Stimulated activated CD4-positive, alpha-beta T cell treated with anti-CD3 and anti-CD28 coated beads, Interleukin-1b, Interleukin-23, amount 100 ng/mL, for 24 hours (primary cell): Measurements from ENCODE around the gene DRGX.

Source experiments
- DNase-seq, 4 experiments: peaks; one replicate each; pipeline ENCODE4 v3.0.0-alpha.2; 2020; ENCODE audit warnings: low read depth in 4 of 4, low spot score in 1 of 4

DRGX gene

GRCh38 chr10:49348593-49348992 is 47.3 kb downstream of the DRGX start:
- DNase-seq: no peak

DNA sequence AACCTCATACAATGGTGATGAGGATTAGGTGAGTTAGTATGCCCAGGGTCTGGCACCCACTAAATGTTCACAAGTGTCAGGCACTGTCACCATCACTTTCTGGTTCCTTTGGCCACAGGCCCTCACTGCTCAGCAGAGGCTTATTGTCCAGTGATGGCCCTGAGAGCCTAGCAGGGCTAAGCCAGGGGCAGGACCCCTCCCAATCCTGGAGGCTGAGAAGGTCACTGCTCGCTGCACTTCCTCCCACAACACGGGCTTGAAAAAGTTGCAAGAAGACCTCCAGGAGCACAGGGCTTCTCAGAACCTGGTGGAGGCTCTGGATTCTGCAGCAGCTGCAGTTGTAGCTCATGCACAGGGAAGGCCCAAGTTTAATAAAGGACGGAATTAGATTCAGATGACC is 48.1 kb downstream of the DRGX start:
- DNase-seq: no peak

DNA sequence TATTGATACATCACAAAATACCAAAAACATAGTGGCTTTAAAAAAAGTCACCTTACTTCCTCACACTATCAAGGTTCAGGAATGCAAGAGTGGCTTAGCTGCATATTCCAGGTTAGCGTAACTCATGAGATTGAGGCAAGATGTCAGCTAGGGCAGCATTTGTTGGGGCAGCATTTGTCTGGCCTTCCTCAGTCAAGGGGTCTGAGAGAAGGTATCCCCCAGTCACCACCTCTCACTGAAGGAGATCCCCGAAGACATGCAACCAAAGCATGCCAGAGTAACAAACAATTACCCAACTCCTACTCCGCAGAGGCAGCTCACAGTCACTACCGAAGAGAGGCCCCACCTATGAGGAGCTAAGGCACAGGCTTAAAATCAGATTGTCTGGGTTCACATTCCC is 48.5 kb downstream of the DRGX start:
- DNase-seq: no peak

- no peak for DNase-seq
Observed at GRCh38 chr10:49344840-49345239, 51.0 kb downstream of the DRGX start.

DNA sequence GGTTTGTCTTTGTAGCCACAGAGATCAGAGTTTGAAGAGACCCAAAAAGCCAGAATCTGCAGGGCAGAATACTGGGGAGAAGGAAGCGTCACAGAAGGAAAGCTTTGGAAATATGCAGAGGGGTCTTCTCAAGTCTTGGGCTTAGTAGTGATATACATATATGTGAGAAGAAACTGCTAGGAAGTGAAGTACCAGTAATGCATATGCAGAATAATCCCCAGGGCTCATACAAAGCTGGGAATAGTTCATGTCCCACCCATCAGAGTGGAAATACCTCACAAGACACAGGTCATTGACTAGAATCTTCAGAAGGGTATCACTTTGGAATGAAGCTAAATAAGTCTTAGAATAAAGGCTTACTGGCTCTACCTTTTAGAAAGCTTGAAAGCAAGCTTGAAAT is 57.3 kb downstream of the DRGX start:
- no peak for DNase-seq

GRCh38 chr10:49335364-49335972 is 60.4 kb downstream of the DRGX start:
- DNase-seq: no peak

DNA sequence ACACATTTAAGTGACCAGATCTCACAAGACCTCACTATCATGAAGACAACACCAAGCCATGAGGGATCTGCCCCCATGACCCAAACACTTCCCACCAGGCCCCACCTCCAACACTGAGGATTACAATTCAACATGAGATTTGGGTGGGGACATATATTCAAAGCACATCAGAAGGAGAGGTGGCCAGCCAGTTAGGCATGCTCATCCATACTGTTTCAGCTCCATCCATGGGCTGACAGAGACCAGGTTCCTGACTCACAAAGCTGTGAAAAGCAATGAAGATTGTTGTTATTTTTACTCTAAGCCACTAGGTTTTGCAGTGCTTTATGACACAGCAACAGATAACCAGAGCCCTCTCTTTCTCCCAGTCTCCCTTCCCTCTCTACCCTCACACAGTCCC is 60.9 kb downstream of the DRGX start:
- DNase-seq: no peak

DNA sequence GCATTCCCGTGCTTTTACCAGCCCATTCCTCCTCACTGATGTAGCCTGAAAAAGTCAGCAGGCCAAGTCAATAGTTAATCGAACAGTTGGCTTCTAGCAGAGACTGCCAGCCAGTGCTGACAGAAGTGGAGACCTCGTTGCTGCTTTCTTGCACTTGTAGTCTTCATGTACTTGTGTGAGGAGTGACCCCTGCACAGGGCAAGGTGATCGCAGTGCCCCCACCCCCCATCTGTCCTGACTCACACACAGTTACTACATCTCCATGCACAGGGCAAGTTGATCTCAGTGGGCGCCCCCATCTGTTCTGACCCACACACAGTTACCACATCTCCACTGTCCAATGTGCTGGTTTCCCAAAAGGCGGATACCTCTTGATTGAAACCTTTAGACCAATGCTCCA is 62.7 kb downstream of the DRGX start:
- no peak for DNase-seq

DNA sequence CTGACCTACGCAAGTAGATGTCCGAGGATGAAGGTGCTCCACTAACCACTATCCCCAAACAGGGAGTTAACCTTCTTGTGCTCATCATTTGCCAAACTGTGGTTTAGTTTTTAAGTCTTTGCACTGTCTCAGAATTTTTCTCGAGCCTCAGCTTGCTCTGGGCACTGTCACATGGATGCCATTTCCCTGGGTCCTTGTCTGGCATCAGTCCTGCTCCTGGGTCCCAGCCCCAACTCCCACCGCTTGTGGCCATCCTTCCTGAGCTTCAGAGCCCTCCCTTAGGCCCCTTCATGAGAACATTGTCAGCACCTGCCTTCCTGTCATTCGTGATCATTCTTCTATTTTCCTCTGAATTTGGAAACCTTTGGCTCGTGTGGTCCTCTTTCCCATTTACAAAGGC is 63.1 kb downstream of the DRGX start:
- DNase-seq: no peak

GRCh38 chr10:49332333-49332732 is 63.6 kb downstream of the DRGX start:
- DNase-seq: no peak

- DNase-seq: no peak
Observed at GRCh38 chr10:49331431-49331830, 64.5 kb downstream of the DRGX start.

GRCh38 chr10:49330127-49330665 is 65.7 kb downstream of the DRGX start:
- no peak for DNase-seq

DNA sequence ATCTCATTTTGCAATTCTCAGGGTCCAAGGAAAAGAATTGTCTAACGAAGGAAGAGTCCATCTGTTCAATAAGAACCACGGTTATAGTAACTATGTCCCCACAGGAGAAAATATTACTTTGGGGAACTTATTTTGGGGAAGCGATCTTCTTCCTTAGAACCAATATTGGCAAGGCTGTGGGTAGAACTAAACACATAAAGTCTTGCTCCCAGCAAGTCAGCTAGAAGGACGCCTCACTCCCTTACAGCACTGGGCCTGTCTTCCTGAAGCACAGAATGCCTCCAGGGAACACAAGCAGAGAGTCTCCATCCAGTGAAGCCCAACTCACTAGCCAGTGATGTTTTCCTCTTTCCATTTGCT is 66.8 kb downstream of the DRGX start:
- no peak for DNase-seq

GRCh38 chr10:49328401-49329145 is 67.3 kb downstream of the DRGX start:
- DNase-seq: no peak

GRCh38 chr10:49327036-49327813 is 68.7 kb downstream of the DRGX start:
- DNase-seq: no peak

GRCh38 chr10:49325916-49326783 is 69.7 kb downstream of the DRGX start:
- DNase-seq: no peak

DNA sequence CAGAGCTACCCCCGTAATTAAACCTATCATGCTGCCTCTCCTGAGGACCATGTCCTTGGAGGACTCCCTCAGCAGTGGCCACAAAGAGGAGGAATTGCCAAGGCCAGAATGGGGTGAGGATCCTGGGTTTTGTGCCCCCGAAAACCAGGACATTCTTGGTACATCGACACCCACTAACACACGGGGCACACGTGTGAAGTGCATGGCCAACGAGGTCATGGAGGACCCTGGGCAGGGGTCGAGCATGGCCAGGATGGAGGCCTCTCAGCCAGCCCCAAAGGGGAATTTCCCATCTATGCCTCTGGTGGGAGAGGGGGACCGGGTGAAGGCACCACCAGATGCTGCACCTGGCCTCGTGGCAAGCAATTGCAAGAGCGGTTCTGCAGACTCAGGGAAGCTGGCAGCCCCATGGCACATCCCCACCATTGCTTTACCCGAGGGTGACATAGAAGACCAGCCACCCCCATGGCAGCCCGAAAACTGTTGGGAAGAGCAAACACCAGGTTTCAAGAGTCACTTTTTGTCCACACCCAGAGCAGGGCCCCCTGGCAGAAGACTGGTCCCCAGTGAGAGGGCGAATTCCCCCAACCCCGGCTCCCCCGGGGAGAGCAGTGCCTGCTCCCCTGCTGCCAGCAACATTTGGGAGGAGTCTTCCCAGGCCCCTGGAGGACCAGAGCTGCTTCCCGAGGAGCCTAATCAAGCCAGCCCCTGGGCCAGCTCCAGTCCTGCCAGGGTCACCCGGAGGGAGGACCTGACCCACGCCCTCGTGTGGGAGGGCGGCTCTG is 70.6 kb downstream of the DRGX start:
- no peak for DNase-seq

- no peak for DNase-seq
Observed at GRCh38 chr10:49324711-49325110, 71.2 kb downstream of the DRGX start.

DNA sequence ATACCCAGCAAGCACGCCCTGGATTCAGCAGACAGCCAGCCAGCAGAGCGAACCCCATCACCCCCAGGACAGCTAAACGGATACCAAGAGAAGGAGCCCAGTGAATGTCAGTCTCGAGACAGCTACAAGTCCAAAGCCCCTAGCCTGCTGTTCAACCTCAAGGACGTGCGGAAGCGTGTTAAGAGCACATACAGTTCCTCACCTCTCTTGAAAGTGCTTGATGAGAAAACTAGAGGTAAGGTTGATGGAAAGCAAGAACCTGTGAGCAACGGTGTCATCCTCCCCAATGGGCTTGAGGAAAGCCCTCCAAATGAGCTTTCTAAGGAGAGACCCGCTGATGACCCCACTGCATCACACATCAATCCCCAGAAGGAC is 72.0 kb downstream of the DRGX start:
- no peak for DNase-seq

DNA sequence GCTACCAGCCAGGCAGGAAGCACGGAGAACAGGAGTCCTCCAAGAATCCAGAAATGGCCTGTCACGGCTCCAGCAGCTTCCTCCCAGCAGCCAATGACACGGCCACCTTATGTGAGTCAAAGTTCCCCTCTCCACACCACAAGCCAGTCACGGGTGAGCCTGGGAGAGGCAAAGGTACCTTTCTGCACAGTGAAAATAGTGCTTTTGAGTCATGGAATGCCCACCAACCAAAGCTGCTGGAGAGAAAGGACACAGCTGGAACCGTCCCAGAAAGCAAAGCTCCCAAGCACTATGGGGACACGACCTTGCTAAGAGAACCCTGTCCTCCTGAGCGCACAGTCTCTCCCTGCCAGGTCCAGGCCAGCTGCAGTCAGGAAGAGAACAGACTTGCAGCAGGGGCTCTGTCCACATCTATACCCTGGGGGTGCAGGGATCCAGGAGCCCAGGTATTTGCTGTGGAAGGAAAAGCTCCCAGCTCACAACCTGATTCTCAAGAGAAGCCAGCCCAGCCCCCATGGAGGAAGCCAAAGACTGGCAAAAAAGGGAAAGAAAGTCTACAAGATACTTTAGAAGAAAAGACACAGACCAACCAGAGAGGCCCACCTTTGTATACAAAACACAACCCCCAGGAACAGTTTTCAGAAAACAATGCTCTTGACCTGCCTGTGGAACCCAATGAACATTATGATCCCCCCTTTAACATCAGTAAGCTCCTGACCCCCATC is 72.6 kb downstream of the DRGX start:
- DNase-seq: no peak
